Measurements from ENCODE around the gene C2CD4C. TPM values are rescaled to one million over a fixed set of nuclear protein-coding genes. Genes with fewer than 3 reads are reported as not detected.
"Not testable (repeated sequence)": the region's sequence is repeated elsewhere in the genome, so short reads cannot be mapped to it uniquely, and the experiment has no call there.

C2CD4C gene
- total RNA-seq, 1 donor: not detected

- Histone ChIP-seq H4K20me1 (ENCODE audit: insufficient read depth, low read length) (no peaks in the 10 kb centered on the region), H3K36me3 (ENCODE audit: insufficient read depth, low read length) (no peaks in the 10 kb centered on the region), H3K27ac (ENCODE audit: low read depth, low read length) (no peak overlapping the region), H2AFZ (ENCODE audit: low read length) (no peak overlapping the region), H3K79me2 (ENCODE audit: insufficient read depth, low read length) (no peaks in the 10 kb centered on the region), H3K4me3 (ENCODE audit: insufficient read depth, low read length) (no peak overlapping the region), H3K27me3 (ENCODE audit: insufficient read depth, low read length) (peaks cover 16% of the 10 kb centered on the region), H3K9me3 (ENCODE audit: low read depth, low read length) (no peaks in the 10 kb centered on the region), H3K4me2 (ENCODE audit: insufficient read depth, low read length) (no peak overlapping the region), H3K4me1 (ENCODE audit: insufficient read depth, low read length) (no peaks in the 10 kb centered on the region)
- no peak for TF ChIP-seq CTCF (IDR thresholded peaks at IDR 0.05; ENCODE audit: extremely low read depth, low read depth, low read length)
- no peak for DNase-seq (ENCODE audit: insufficient read length, low spot score, missing footprints)
Measured at GRCh38 chr19:389935-390289, 19.0 kb downstream of the C2CD4C start.

DNA sequence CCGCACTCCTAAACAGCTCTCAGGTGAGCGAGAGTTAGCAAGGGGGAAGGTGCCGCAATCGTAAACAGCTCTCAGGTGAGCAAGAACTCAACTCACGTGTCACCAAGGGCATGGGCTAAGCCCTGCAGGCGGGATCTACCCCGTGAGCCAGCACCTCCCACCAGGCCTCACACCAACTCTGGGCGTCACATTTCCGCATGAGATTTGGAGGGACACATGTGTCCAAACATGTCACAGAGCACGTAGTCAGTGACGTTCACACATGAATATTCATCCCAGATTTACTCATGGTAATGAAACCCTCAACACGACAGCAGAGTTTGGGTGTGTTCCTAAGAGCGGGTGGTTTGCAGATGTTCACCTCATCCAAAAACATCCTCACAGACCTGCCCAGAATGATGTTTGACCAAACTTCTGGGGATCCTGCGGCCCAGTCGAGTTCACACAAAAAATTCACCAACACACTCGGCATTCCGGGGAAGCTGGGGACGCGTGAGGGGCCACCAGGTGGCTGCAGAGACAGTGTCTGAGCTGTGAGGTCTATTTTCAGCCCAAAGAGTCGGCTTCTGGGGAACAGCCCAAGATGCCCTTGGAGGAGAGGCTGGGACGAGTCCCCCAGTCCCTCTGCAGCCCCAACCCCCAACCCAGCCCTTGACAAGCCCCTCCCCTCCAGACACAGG is 19.6 kb downstream of the C2CD4C start:
- no peak overlapping the region for H3K4me3 ChIP-seq (ENCODE audit: insufficient read depth, low read length)
- H3K27ac ChIP-seq (ENCODE audit: low read depth, low read length): no peak overlapping the region
- no peak overlapping the region for H2AFZ ChIP-seq (ENCODE audit: low read length)
- peak; percentile 59 for DNase-seq (ENCODE audit: insufficient read length, low spot score, missing footprints)
- no peaks in the 10 kb centered on the region for H3K36me3 ChIP-seq (ENCODE audit: insufficient read depth, low read length)
- H3K4me2 ChIP-seq (ENCODE audit: insufficient read depth, low read length): no peak overlapping the region
- H3K9me3 ChIP-seq (ENCODE audit: low read depth, low read length): no peaks in the 10 kb centered on the region
- TF ChIP-seq CTCF (IDR thresholded peaks at IDR 0.05; ENCODE audit: extremely low read depth, low read depth, low read length): no peak
- no peaks in the 10 kb centered on the region for H4K20me1 ChIP-seq (ENCODE audit: insufficient read depth, low read length)
- H3K79me2 ChIP-seq (ENCODE audit: insufficient read depth, low read length): no peaks in the 10 kb centered on the region
- peaks cover 19% of the 10 kb centered on the region for H3K27me3 ChIP-seq (ENCODE audit: insufficient read depth, low read length)
- H3K4me1 ChIP-seq (ENCODE audit: insufficient read depth, low read length): no peaks in the 10 kb centered on the region

GRCh38 chr19:388691-389090 is 20.3 kb downstream of the C2CD4C start:
- H3K9me3 ChIP-seq (ENCODE audit: low read depth, low read length): no peaks in the 10 kb centered on the region

GRCh38 chr19:387777-388176 is 21.2 kb downstream of the C2CD4C start:
- H3K4me2 ChIP-seq (ENCODE audit: insufficient read depth, low read length): no peak overlapping the region
- H4K20me1 ChIP-seq (ENCODE audit: insufficient read depth, low read length): no peaks in the 10 kb centered on the region
- peaks cover 32% of the 10 kb centered on the region for H3K27me3 ChIP-seq (ENCODE audit: insufficient read depth, low read length)
- H3K9me3 ChIP-seq (ENCODE audit: low read depth, low read length): no peaks in the 10 kb centered on the region
- no peak for DNase-seq (ENCODE audit: insufficient read length, low spot score, missing footprints)
- H3K36me3 ChIP-seq (ENCODE audit: insufficient read depth, low read length): no peaks in the 10 kb centered on the region
- no peaks in the 10 kb centered on the region for H3K79me2 ChIP-seq (ENCODE audit: insufficient read depth, low read length)
- H3K27ac ChIP-seq (ENCODE audit: low read depth, low read length): no peak overlapping the region
- no peaks in the 10 kb centered on the region for H3K4me1 ChIP-seq (ENCODE audit: insufficient read depth, low read length)
- H3K4me3 ChIP-seq (ENCODE audit: insufficient read depth, low read length): no peak overlapping the region
- no peak for TF ChIP-seq CTCF (IDR thresholded peaks at IDR 0.05; ENCODE audit: extremely low read depth, low read depth, low read length)
- no peak overlapping the region for H2AFZ ChIP-seq (ENCODE audit: low read length)

More at GRCh38 chr19:388691-389090, 20.3 kb downstream of the C2CD4C start:
- H3K27ac ChIP-seq (ENCODE audit: low read depth, low read length): no peak overlapping the region
- no peaks in the 10 kb centered on the region for H3K36me3 ChIP-seq (ENCODE audit: insufficient read depth, low read length)
- no peaks in the 10 kb centered on the region for H3K4me1 ChIP-seq (ENCODE audit: insufficient read depth, low read length)
- no peak overlapping the region for H3K4me2 ChIP-seq (ENCODE audit: insufficient read depth, low read length)
- TF ChIP-seq CTCF (IDR thresholded peaks at IDR 0.05; ENCODE audit: extremely low read depth, low read depth, low read length): no peak
- H2AFZ ChIP-seq (ENCODE audit: low read length): no peak overlapping the region
- no peaks in the 10 kb centered on the region for H4K20me1 ChIP-seq (ENCODE audit: insufficient read depth, low read length)
- peak; percentile 14 for DNase-seq (ENCODE audit: insufficient read length, low spot score, missing footprints)
- H3K79me2 ChIP-seq (ENCODE audit: insufficient read depth, low read length): no peaks in the 10 kb centered on the region
- H3K27me3 ChIP-seq (ENCODE audit: insufficient read depth, low read length): peaks cover 24% of the 10 kb centered on the region
- no peak overlapping the region for H3K4me3 ChIP-seq (ENCODE audit: insufficient read depth, low read length)

DNA sequence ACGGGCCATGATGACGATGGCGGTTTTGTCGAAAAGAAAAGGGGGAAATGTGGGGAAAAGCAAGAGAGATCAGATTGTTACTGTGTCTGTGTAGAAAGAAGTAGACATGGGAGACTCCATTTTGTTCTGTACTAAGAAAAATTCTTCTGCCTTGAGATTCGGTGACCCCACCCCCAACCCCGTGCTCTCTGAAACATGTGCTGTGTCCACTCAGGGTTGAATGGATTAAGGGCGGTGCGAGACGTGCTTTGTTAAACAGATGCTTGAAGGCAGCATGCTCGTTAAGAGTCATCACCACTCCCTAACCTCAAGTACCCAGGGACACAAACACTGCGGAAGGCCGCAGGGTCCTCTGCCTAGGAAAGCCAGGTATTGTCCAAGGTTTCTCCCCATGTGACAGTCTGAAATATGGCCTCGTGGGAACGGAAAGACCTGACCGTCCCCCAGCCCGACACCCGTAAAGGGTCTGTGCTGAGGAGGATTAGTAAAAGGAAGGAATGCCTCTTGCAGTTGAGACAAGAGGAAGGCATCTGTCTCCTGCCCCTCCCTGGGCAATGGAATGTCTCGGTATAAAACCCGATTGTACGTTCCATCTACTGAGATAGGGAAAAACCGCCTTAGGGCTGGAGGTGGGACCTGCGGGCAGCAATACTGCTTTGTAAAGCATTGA is 22.2 kb downstream of the C2CD4C start:
- H4K20me1 ChIP-seq (ENCODE audit: insufficient read depth, low read length); H3K4me2 ChIP-seq (ENCODE audit: insufficient read depth, low read length); H3K4me1 ChIP-seq (ENCODE audit: insufficient read depth, low read length); H3K9me3 ChIP-seq (ENCODE audit: low read depth, low read length); H3K4me3 ChIP-seq (ENCODE audit: insufficient read depth, low read length); DNase-seq (ENCODE audit: insufficient read length, low spot score, missing footprints); H3K27ac ChIP-seq (ENCODE audit: low read depth, low read length); H3K79me2 ChIP-seq (ENCODE audit: insufficient read depth, low read length); H2AFZ ChIP-seq (ENCODE audit: low read length); H3K36me3 ChIP-seq (ENCODE audit: insufficient read depth, low read length): not testable (repeated sequence)
- peaks cover 33% of the 10 kb centered on the region for H3K27me3 ChIP-seq (ENCODE audit: insufficient read depth, low read length)

DNA sequence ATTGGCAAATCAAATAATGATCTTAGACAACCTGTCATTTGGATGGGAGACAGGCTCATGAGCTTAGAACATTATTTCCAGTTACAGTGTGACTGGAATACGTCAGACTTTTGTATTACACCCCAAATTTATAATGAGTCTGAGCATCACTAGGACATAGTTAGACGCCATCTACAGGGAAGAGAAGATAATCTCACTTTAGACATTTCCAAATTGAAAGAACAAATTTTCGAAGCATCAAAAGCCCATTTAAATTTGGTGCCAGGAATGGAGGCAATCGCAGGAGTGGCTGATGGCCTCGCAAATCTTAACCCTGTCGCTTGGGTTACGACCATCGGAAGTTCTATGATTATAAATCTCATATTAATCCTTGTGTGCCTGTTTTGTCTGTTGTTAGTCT is 22.8 kb downstream of the C2CD4C start:
- not testable (repeated sequence) for H3K9me3 ChIP-seq (ENCODE audit: low read depth, low read length); H3K36me3 ChIP-seq (ENCODE audit: insufficient read depth, low read length); H3K4me2 ChIP-seq (ENCODE audit: insufficient read depth, low read length); H3K4me3 ChIP-seq (ENCODE audit: insufficient read depth, low read length); H3K4me1 ChIP-seq (ENCODE audit: insufficient read depth, low read length); H3K79me2 ChIP-seq (ENCODE audit: insufficient read depth, low read length); H4K20me1 ChIP-seq (ENCODE audit: insufficient read depth, low read length); H3K27ac ChIP-seq (ENCODE audit: low read depth, low read length); DNase-seq (ENCODE audit: insufficient read length, low spot score, missing footprints); H2AFZ ChIP-seq (ENCODE audit: low read length)
- peaks cover 33% of the 10 kb centered on the region for H3K27me3 ChIP-seq (ENCODE audit: insufficient read depth, low read length)
